T-helper 2 cell (primary cell): ENCODE measurements around the gene KMT2E.
"Not testable (repeated sequence)": the region's sequence is repeated elsewhere in the genome, so short reads cannot be mapped to it uniquely, and the experiment has no call there.

ENCODE experiments used
- DNase-seq, 5 experiments: peaks; one replicate each; pipeline versions ENCODE4 v3.0.0 to v3.0.0-alpha.2; 2012 to 2022

KMT2E gene

GRCh38 chr7:104983578-104984539, 30.1 kb upstream of the KMT2E start:
- DNase-seq, result peak; percentile 66 to 91 (median 76)

GRCh38 chr7:104984585-104985258, 29.3 kb upstream of the KMT2E start:
- DNase-seq, result no peak

GRCh38 chr7:104985259-104985617, 28.8 kb upstream of the KMT2E start:
- no peak for DNase-seq

- peak in 1 of 5 experiments; percentile 36 for DNase-seq
Observed at GRCh38 chr7:104986628-104987259, 27.3 kb upstream of the KMT2E start.

DNA sequence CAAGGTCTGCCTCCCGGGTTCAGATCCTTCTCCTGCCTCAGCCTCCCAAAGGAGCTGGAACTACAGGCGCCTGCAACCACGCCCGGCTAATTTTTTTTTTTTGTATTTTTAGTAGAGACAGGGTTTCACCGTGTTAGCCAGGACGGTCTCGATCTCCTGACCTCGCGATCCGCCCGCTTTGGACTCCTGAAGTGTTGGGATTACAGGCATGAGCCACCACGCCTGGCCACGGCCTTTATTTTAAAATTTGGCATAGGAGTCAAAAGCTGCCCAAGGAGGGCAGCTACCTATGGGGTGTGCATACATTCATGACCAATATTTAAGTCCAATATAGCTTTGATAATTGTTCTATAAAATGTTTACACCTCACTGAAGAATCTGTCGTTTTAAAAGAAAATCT, 26.6 kb upstream of the KMT2E start:
- DNase-seq, result not testable (repeated sequence)

DNA sequence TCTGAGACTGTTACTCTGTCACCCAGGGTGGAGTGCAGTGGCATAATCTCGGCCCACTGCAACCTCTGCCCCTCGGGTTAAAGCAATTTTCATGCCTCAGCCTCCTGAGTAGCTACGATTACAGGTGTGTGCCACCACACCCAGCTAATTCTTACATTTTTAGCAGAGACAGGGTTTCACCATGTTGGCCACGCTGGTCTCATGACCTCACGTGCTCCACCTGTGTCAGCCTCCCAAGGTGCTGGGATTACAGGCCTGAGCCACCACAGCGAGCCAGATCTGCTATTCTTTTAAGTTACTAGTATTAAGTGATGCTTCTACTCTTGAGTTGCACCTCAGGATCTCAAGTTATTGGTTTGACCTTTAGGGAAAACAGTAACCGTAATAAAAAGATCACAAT, 23.0 kb upstream of the KMT2E start:
- DNase-seq, result no peak

DNA sequence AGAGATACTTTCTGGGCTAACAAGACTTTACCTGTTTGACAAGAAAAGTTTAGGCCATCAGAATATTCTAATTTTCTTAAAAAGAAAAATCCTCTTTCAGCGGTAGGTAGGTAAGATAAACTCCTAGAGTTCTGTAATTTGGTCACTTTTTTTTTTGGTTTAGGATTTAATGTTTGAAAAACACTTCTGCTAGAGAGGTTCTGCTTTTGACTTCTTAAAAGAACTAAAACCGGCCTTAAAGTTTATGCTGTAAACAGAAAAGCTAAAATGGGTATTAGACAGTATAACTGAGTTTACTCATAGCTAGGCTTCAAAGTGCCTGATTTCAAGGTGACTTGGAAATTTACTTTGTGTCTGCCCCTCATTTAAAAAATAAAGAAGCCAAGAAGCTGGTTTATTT, 21.7 kb upstream of the KMT2E start:
- no peak for DNase-seq

DNA sequence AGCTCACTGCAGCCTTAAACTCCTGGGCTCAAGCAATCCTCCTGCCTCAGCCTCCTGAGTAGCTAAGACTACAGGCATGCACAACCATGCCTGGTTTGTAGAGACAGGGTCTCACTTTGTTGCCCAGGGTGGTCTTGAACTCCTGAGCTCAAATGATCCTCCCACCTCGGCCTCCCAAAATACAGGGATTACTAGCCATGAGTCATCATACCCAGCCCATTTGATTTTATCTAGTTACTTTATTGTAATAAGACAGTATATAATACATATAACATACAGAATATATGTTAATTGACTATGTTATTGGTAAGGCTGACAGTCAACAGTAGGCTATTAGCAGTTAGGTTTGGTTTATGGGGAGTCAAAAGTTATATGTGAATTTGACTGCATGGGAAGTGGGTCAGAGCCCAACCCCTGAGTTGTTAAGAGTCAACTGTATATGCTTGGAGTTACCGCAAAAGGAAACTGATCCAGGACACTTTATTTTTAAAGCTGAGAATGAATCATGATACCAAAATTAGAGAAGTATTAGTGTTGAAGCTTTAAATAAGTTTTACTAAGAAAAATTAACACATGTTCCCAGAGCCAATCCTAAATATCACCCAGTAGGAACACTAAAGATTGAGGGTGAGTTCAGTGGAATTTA, 20.7 kb upstream of the KMT2E start:
- DNase-seq, result no peak

- no peak for DNase-seq
Observed at GRCh38 chr7:104998040-104998752, 15.8 kb upstream of the KMT2E start.

- no peak for DNase-seq
Observed at GRCh38 chr7:105000200-105000599, 13.8 kb upstream of the KMT2E start.

DNA sequence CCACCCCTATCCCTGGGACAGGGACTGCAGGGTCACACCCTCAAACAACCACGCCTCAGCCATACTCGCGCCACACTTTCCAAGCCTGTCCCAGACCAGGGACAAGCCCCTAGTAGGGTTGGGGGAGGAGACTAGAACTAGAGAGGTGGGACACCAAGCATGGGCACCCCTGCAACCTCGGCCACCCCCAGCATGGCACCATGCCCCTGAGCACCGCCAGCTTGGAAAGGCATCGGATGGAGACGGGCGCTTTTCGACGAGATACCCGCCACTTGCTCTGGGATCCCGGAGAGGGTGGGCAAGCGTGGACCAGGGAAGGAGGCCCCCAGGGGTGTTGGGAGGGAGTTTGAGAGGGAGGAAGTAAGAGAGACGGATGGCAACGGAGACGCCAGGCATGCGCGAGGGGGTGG, 13.1 kb upstream of the KMT2E start:
- no peak for DNase-seq

DNA sequence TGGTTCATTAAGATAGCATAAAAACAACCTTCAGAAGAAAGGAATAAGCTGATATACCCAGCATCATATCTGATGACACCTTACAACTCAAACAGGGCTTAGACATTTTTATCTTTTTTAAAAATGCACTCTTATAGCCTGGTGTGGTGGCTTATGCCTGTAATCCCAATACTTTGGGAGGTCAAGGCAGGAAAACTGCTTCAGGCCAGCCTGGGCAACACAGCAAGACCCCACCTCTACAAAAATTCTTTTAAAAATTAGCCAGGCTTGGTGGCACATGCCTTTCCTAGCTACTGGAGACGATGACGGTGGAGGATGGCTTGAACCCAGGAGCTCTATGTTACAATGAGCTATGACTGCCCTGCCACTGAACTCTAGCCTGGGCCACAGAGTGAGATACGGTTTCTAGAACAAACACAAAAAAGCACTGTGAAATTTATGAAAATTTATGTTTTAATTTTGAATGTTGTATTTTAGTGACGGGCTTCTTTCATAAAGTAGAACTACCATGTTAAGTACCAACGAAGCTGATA, 12.3 kb upstream of the KMT2E start:
- DNase-seq, result no peak

GRCh38 chr7:105003275-105003674, 10.7 kb upstream of the KMT2E start:
- DNase-seq, result peak in 2 of 5 experiments; percentile 18 to 65

DNA sequence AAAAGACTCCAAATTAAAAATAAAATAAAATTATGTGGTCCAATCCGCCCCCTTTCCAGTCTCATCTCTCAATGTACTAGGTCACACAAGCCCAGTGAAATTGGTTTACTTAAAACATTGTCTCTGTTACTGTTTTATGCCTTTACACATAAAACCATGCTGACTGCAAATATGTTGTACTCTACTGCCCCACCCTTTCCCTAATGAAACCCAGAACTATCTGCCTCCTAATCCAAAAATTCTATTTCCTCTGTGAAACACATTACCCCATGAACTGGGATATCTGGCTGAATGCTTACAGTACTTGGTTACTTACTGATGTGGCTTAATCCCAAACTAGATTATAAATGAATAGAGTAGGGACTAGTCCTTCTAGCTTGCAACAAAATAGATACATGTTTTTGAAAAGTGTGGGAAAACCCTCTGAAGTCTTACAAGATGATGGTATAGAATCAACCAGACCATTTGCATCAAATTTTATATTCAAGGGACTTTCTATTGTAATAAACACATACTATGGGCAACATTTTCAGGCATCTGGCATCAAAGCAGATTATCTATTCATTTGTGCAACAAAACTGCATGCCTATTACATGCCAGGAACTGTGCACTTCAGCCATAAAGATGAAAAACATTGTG, 10.0 kb upstream of the KMT2E start:
- DNase-seq, result no peak

GRCh38 chr7:105005006-105005405, 9.0 kb upstream of the KMT2E start:
- DNase-seq, result not testable (repeated sequence)

DNA sequence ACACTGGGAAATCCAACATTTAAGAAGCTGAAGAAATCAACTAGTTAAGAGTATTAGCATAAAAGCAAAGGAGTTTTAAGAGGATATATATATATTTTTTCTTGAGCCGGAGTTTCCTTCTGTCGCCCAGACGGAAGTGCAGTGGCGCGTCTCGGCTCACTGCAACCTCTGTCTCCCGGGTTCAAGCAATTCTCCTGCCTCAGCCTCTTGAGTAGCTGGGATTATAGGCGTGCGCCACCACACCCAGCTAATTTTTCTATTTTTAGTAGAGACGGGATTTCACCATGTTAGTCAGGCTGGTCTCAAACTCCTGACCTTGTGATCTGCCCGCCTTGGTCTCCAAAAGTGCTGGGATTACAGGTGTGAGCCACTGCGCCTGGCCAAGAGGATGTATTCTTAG, 8.5 kb upstream of the KMT2E start:
- DNase-seq, result not testable (repeated sequence)

DNA sequence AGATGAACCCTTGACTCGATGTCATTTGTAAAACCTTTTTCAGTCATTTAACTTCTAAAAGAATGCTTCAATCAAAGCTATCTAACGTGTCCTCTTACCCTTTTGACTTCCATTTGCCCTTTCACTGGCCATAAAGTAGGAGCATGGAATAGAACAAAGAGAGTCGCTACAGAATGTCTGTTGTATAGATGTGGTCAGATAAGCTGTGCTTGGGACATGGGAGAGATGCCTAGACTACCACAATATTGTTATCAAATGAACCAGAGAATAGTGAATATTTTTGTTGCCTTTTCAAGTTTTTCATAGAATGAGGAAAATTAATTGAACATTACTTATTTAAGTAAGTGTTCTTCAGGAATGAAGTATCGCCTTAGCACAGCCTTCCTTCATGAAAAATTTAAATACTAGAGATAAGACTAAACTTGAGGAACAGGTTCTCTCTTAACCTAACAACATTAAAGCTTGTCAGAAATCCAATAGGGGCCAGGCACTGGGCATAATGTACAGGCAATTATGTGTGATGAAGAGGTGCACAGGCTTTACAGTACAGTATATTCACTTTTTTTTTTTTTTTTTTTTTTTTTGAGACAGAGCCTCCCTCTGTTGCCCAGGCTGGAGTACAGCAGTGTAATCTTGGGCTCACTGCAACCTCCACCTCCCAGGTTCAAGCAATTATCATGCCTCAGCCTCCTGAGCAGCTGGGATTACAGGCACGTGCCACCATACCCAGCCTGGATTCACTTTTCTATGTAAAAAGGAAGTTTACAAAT, 7.5 kb upstream of the KMT2E start:
- DNase-seq, result peak in 1 of 5 experiments; percentile 44

DNA sequence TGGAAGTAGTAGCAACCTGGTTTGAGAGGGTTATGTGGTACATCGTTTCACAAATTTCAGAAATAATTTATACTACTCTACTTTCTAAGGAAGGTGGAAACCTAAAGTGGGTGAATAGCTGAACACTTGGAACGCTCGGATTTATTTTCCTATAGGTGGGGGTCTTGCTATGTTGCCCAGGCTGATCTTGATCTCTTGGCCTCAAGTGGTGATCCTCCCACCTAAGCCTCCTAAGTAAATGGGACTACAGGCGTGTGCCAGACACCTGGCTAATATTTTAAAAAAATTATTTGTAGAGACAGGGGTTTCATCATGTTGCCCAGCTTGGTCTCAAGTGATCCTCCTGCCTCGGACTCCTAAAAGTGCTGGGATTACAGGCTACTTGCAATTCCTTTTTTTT, 6.7 kb upstream of the KMT2E start:
- no peak for DNase-seq

DNA sequence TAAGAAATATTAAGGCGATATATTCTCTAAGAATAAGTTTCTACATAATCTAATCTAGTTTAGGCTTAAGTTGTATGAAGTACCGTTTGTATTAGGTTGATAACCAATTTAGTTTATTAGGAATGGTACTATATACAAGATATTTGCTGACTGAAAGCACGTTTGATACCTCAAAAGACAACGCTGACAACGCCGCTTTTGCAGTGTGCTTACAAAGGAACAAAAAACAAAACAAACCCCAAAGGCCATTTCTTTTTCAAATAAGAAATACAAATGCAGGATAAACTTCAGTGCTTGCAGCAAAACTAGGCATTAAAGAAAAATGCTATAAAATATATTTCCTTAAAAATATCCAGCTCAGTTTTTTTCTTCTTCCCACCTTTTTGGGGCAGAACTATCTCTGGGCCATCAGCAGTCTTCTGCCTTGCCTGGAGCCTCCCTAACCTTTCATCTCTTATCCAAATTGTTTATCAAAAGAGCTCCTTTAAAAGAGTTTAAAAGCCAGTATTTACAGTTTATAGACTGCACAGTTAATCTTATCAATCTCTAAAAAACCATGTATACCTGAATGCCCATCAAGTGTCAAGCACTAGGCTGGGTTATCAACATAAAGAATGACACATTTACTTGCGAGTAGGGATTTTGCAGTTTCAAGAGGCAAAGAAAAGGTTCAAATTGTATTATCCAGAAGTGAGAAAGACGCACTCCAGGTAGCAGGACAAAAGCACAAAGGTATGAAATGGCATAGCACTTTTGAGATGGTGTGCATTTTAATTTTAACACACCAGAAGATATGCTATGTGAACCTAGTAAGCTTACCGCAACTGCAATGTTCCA, 4.1 kb upstream of the KMT2E start:
- peak in 1 of 5 experiments; percentile 49 for DNase-seq
